Body of pancreas (tissue), 4 donors: ENCODE results near the gene FUBP3. TPM values are rescaled to one million over a fixed set of nuclear protein-coding genes. Genes with fewer than 3 reads are reported as not detected.
"Not testable (repeated sequence)": the region's sequence is repeated elsewhere in the genome, so short reads cannot be mapped to it uniquely, and the experiment has no call there.

Experiments used
- ATAC-seq: fragments of 150-250 bp; one replicate; pipeline ENCODE4 v1.9.1; 2016
- DNase-seq, 4 donors: peaks; one replicate each; pipeline ENCODE4 v3.0.0-alpha.2; 2019
- H3K27ac ChIP-seq, 4 donors: fragments of 200-600 bp; sonication (generic); 1 replicate in 3 of 4; 2 replicates in 1 of 4; pipeline versions ENCODE4 v1.5.1 to v1.6.1; 2016 to 2019; ENCODE audit warnings: mild to moderate bottlenecking in 1 of 4, mixed read lengths in 1 of 4, moderate library complexity in 1 of 4
- H3K27me3 ChIP-seq, 2 donors: fragments of 200-600 bp; sonication (generic); one replicate each; pipeline ENCODE4 v1.6.0; 2016; ENCODE audit warnings: mild to moderate bottlenecking in 1 of 2
- H3K36me3 ChIP-seq, 2 donors: fragments of 200-600 bp; sonication (generic); replicated peaks in 1 of 2; 2 replicates each; pipeline ENCODE4 v1.5.1; 2016; ENCODE audit warnings: low read depth in 2 of 2; ENCODE audit not compliant: insufficient read depth in 1 of 2
- H3K4me1 ChIP-seq: fragments of 200-600 bp; sonication (generic); one replicate; pipeline ENCODE4 v1.6.0; 2016
- H3K4me3 ChIP-seq, 2 donors: fragments of 200-600 bp; sonication (generic); 1 replicate in 1 of 2; 2 replicates in 1 of 2; pipeline ENCODE4 v1.5.1; 2016 to 2019
- H3K9me3 ChIP-seq, 3 donors: fragments of 200-600 bp; sonication (generic); 1 replicate in 2 of 3; 2 replicates in 1 of 3; pipeline ENCODE4 v1.5.1; 2016
- CTCF ChIP-seq, 7 experiments: fragments of 450-650 bp in 4 of 7; fragments of 200-600 bp in 3 of 7; sonication (generic) in 3 of 7; IDR thresholded peaks; one replicate each; pipeline ENCODE4 v1.5.1; 2016 to 2019; ENCODE audit warnings: antibody characterized with exemption in 7 of 7
- POLR2A ChIP-seq, 3 donors: fragments of 450-650 bp; IDR thresholded peaks; one replicate each; pipeline ENCODE4 v1.6.1; 2016; ENCODE audit warnings: antibody characterized with exemption in 3 of 3, mild to moderate bottlenecking in 2 of 3
- WGBS, 2 donors: methylation state at CpG; one replicate each; pipeline ENCODE4 v1.1.5; 2017; 5-methylcytosine and 5-hydroxymethylcytosine counted together
- intact Hi-C: fragments of 100-400 bp; cut with DNase I; formaldehyde crosslinking; loops from one replicate; pipeline ENCODE4 v1.15.1; 2023
- total RNA-seq, 2 donors: library from RNA; depleted of rRNA; stranded (reverse); fragments of >200 nt; gene quantifications; one replicate each; pipeline ENCODE4 v1.1.0, GENCODE V29; 2016

The FUBP3 gene
- total RNA-seq, 2 donors from 2014 or later = 16.6 to 30.3 TPM

GRCh38 chr9:130555968-130556367 lies 23.4 kb upstream of the FUBP3 start:
- Histone ChIP-seq H3K9me3 (no peaks in the 10 kb centered on the region), H3K36me3 (no peaks in the 10 kb centered on the region), H3K4me3 (no peak overlapping the region), H3K27me3 (no peaks in the 10 kb centered on the region), H3K27ac (no peak overlapping the region), H3K4me1 (no peaks in the 10 kb centered on the region)
- no peak for DNase-seq
- no peak for TF ChIP-seq POLR2A (IDR thresholded peaks at IDR 0.05)
- ATAC-seq = no peak
- intact Hi-C loops = no loop called here
- 27 to 58% methylated on average over 3 to 6 of the region's 6 CpGs for WGBS, 2 donors

DNA sequence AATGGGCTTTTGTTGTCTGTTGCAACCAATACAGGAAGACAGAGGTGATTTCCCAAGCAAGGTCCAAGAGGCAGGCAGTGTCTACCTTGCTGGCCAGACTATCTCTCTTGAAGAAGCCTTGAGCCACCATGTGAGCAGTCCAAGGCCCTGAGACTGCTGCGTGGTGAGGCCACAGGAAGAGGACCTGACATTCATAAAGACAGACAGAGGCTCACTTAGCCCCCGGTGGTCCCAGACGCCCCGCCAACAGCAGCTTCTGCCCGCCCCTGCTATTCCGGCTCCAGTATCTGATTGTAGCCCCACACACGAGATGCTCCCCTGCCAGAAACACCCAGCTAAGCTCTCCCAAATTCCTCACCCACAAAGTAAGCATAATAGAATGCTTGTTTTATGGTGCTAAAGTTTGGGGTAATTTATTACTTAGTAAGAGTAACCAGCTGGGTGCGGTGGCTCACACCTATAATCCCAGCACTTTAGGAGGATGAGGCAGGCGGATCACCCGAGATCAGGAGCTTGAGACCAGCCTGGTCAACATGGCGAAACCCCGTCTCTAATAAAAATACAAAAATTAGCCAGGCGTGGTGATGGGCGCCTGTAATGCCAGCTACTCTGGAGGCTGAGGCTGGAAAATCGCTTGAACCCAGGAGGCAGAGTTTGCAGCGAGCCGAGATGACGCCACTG lies 22.8 kb upstream of the FUBP3 start:
- H3K4me3 ChIP-seq = no peak overlapping the region
- H3K9me3 ChIP-seq = no peaks in the 10 kb centered on the region
- no peaks in the 10 kb centered on the region for H3K36me3 ChIP-seq
- intact Hi-C loops = no loop called here
- DNase-seq (no peak), ATAC-seq (no peak)
- TF ChIP-seq CTCF (IDR thresholded peaks at IDR 0.05) (no peak), POLR2A (IDR thresholded peaks at IDR 0.05) (no peak)
- H3K4me1 ChIP-seq = no peaks in the 10 kb centered on the region
- no peak overlapping the region for H3K27ac ChIP-seq
- WGBS, 2 donors = 58 to 72% methylated on average over 18 of the region's 18 CpGs
- H3K27me3 ChIP-seq = no peaks in the 10 kb centered on the region

DNA sequence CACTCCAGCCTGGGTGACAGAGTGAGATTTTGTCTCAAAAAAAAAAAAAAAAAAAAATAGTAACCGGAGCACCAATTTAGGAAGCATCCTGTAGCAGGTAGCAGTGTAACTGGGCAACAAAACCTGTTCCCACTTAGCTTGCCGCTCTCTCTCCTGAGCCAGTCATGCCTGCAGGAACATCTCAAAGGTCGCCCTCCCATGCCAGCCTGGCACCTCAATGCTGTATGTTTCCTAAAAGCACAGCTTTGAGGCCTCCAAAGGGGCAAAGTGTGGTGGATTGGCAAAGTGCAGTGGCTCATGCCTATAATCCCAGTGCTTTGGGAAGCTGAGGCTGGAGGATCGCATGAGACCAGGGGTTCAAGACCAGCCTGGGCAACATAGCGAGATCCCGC lies 22.3 kb upstream of the FUBP3 start:
- Histone ChIP-seq H3K27me3 (no peaks in the 10 kb centered on the region), H3K27ac (no peak overlapping the region), H3K4me1 (no peaks in the 10 kb centered on the region), H3K4me3 (no peak overlapping the region), H3K9me3 (no peaks in the 10 kb centered on the region), H3K36me3 (no peaks in the 10 kb centered on the region)
- TF ChIP-seq POLR2A (IDR thresholded peaks at IDR 0.05) (no peak), CTCF (IDR thresholded peaks at IDR 0.05) (no peak)
- intact Hi-C loops = no loop called here
- WGBS, 2 donors = 96 to 98% methylated on average over 6 of the region's 6 CpGs
- DNase-seq (no peak), ATAC-seq (no peak)

DNA sequence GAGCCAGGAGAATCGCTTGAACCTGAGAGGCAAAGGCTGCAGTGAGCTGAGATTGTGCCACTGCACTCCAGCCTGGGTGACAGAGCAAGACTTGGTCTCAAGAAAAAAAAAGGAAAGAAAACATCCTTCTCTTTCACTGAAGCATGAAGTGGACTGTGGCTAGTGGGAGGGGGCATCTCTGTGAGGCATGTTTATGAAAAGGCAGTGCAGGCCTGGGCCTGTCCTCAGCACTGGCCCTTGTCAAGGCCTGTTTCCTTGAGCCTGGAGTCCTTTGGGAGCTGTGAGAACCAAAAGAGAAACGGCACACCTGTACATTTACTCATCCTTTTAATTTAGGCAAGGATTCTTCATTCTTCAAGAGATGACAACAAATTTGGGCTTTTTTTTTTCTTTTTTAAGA lies 18.3 kb upstream of the FUBP3 start:
- TF ChIP-seq POLR2A (IDR thresholded peaks at IDR 0.05) (no peak), CTCF (IDR thresholded peaks at IDR 0.05) (no peak)
- intact Hi-C loops = no loop called here
- 70 to 78% methylated on average over 2 of the region's 2 CpGs for WGBS, 2 donors

GRCh38 chr9:130562525-130562924 lies 16.9 kb upstream of the FUBP3 start:
- DNase-seq, intact Hi-C loops, ATAC-seq, H3K4me1 ChIP-seq, H3K27ac ChIP-seq, H3K27me3 ChIP-seq, H3K36me3 ChIP-seq, H3K4me3 ChIP-seq, H3K9me3 ChIP-seq: not testable (repeated sequence)
- WGBS, 2 donors = 76 to 86% methylated on average over 4 of the region's 4 CpGs

More for the DNA sequence above, 18.3 kb upstream of the FUBP3 start:
- Histone ChIP-seq H3K4me3 (no peak overlapping the region), H3K9me3 (no peaks in the 10 kb centered on the region), H3K36me3 (no peaks in the 10 kb centered on the region), H3K27ac (no peak overlapping the region), H3K27me3 (no peaks in the 10 kb centered on the region), H3K4me1 (no peaks in the 10 kb centered on the region)
- no peak for DNase-seq
- no peak for ATAC-seq

GRCh38 chr9:130563797-130564196 lies 15.6 kb upstream of the FUBP3 start:
- Histone ChIP-seq H3K4me3 (no peak overlapping the region), H3K27me3 (no peaks in the 10 kb centered on the region), H3K36me3 (no peaks in the 10 kb centered on the region), H3K9me3 (no peaks in the 10 kb centered on the region), H3K4me1 (no peaks in the 10 kb centered on the region), H3K27ac (no peak overlapping the region)
- intact Hi-C loops = no loop called here
- DNase-seq = no peak
- ATAC-seq = no peak
- no peak for TF ChIP-seq CTCF (IDR thresholded peaks at IDR 0.05)
- TF ChIP-seq POLR2A (IDR thresholded peaks at IDR 0.05) = no peak
- WGBS, 2 donors = 84% methylated on average over 7 of the region's 7 CpGs
